Activated CD4-positive, alpha-beta T cell treated with anti-CD3 and anti-CD28 coated beads, Interleukin-2, amount 50 U/mL, for 48 hours (primary cell): Measurements from ENCODE around the gene PDE6D.
A peak's percentile ranks its signal among the peaks of the same experiment; 100 is the strongest.

Experiments
- DNase-seq, 2 experiments: peaks; one replicate each; pipeline ENCODE4 v3.0.0-alpha.2; 2020

Gene PDE6D

GRCh38 chr2:231706731-231707624, 74.1 kb downstream of the PDE6D start:
- DNase-seq = peak; percentile 97 to 98

- DNase-seq = no peak
Measured at GRCh38 chr2:231704017-231704416, 77.1 kb downstream of the PDE6D start.

DNA sequence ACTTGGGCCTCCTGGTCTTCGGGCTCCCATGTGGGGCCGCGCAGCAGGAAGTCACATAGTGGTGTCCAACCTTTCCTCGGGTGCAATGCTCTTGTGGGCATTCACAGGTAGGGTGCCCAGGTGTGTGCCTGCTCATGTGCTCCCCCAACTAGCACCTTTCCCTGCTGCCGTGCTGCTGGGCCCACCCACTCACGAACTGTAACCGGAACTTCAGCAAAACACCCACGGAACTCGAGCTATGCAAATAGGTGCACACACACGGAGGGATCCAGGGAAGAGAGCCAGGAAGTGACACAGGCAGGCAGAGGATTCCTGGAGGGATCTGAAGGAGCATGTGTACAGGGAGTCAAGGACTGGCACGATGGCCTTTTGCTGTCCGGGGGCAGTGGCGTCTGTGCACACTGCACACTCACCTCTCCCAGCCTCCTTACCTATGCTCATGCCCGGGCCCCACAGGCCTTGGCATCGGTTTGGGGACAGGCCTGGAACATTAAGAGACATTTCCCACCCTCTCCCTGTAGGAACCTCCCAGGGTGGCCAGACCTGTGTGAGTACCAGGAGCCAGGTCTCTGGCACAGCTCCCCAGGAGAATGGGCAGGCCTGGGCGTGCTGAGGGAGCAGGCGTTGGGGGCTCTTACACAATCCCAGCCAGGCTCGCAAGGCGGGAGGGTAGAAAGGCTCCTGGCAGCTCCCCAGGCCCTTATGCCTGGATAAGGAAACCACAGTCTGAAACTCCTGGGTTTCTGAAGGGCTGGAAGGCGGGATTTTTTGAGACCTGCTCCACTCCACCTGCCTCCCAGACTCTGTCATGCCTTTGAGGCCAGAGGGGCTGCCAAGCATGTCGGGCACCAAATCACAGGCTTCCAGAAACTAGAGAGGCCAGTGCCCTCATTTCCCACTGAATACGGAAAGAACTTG, 79.4 kb downstream of the PDE6D start:
- no peak for DNase-seq

DNA sequence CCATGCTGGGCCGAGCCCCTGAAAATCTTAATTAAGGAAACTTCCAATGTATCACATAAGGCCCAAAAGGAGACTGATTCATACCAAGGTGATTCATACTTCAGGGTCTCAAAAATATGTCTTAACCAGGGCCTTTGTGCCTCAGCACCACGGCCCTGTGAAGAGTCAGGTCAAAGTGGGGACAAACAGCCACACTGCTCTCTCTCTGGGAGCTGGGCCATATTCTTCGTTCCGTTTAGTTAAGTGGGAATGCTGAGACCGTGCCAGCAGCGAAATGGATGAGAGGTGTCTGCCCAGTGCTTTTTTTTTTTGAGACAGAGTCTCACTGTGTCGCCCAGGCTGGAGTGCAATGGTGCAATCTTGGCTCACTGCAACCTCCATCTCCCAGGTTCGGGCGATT, 82.1 kb downstream of the PDE6D start:
- DNase-seq = no peak

- no peak for DNase-seq
Measured at GRCh38 chr2:231696004-231696367, 85.1 kb downstream of the PDE6D start.

- DNase-seq = no peak
Measured at GRCh38 chr2:231693956-231694355, 87.1 kb downstream of the PDE6D start.

GRCh38 chr2:231692847-231693246, 88.2 kb downstream of the PDE6D start:
- DNase-seq = no peak

DNA sequence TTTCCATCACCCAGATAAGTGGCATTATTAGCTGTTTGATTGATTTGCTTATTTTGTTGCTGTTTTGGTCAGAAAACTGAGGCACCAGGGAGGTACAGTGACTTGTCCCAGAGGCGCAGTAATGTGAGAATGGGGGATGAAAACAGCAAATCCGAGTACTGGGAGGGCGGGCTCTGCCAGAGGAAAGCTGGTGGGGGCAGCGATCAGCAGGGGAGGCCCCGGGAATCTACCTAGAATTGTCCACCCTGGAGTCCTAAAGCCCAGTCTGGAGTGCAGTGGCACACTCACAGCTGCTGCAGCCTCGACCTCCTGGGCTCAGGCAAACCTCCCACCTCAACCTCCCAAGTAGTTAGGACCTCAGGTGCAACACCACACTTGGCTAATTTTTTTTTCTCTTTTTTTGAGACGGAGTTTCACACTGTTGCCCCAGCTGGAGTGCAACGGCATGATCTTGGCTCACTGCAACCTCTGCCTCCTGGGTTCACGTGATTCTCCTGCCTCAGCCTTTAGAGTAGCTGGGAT, 89.8 kb downstream of the PDE6D start:
- no peak for DNase-seq

DNA sequence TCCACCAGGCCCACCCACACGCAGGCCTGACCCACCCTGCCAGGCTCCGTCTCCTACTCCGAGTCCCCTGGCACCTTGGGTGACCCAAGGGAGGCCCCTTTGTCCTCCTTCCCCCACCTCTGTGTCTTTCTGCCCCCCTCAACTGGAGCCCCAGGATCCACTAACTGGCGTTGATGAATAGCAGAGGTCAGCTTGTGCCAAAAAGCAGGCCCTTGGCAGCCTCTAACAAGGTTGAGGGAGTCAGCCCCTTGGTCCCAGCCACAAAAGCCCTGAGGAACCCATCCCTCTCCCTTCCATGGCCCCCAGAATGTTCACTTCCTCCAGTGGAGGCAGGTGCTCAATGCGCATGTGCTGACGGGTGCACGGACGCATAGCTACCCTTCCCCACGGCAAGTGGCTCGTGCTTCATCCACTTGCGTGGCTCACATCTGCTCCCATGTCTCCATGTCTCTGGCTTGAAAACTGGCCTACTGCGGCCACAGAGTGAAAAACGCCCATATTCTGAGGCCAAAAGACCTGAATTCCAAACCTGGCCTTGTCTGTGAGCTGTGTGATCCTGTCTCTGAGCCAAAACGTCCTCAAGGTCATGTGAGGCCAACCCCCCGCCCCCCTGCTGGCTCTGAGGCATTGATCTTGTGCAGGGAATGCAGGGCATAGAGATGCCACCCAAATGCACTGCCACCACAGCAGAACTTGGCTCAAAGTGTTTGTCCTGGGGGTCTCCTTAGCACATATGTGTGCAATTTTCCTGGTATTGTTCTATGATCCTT, 91.8 kb downstream of the PDE6D start:
- DNase-seq = no peak

- no peak for DNase-seq
Measured at GRCh38 chr2:231688719-231689118, 92.4 kb downstream of the PDE6D start.

GRCh38 chr2:231687961-231688360, 93.1 kb downstream of the PDE6D start:
- no peak for DNase-seq

DNA sequence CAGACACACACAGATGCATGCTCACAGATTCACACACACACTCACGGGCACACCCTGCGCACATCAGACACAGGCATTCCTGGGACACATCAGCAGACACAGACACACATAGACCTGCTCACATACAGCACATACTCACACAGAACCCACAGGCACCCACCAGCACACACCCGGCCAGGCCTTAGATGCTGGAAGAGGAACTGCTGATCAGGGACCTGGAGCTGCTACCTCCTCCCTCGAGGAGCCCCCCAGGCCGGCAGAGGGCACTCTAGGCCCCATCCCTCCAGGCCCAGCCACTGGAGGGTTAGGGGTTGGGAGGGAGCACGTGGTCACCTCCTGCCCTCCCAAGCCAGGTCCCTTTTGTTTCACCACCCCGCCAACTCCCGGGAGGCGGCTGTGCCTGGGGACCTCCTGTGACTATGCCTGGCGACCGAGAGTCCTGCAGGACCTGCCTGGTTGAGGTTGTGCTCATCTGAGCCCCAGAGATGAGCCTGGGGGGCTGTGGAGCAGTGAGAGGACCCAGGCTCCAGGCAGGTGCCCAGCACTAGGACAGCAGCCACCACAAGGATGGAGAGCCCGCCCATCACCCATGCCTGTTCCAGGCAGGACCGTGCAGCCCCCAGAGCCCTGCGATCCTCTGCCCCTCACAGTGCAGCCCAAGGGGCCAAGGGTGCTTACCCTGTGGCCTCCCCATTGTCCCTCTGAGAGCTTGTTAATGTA, 93.8 kb downstream of the PDE6D start:
- DNase-seq = peak; percentile 73 to 77

DNA sequence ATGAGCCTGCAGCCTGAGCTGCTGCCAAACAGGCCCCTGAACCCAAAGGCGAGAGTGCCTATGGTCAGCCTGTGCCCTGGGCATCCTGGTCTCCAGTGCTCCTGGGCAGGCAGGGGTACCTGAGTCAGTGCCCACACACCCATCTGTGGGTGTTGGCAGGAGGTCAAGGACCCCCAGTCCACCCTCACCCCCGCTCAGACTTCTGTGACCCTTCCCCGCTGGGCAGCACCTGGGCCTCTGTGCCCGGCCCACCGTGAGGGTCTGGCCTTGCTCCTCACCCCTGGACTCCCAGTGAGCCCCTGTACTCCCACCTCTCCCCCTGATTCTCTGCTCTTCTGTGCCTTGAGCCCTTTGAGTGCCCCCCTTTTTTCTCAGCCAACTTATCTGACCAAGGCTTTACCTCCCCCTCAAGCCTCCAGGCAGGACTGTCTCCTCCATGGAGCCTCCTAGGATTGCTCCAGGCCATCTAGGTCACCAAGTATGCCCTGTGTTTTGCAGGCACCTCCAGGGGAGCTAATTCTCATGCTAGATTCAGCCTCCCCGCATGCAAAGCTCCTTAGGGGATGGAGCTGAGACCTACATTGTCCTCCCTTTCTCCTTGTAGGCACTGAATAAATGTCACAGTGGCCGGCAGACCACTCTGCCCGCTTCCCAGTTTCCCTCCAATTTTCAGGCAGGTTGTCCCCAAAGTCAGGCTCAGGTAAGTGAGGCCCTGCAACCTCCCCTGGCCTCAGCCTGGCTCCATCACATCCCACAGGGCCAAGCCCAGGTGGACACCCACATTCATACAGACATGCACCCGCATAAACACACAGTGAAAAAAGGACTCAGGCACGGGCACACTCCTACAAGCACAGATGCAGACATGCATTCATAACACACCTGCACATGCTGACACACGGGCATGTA, 94.6 kb downstream of the PDE6D start:
- DNase-seq = no peak

DNA sequence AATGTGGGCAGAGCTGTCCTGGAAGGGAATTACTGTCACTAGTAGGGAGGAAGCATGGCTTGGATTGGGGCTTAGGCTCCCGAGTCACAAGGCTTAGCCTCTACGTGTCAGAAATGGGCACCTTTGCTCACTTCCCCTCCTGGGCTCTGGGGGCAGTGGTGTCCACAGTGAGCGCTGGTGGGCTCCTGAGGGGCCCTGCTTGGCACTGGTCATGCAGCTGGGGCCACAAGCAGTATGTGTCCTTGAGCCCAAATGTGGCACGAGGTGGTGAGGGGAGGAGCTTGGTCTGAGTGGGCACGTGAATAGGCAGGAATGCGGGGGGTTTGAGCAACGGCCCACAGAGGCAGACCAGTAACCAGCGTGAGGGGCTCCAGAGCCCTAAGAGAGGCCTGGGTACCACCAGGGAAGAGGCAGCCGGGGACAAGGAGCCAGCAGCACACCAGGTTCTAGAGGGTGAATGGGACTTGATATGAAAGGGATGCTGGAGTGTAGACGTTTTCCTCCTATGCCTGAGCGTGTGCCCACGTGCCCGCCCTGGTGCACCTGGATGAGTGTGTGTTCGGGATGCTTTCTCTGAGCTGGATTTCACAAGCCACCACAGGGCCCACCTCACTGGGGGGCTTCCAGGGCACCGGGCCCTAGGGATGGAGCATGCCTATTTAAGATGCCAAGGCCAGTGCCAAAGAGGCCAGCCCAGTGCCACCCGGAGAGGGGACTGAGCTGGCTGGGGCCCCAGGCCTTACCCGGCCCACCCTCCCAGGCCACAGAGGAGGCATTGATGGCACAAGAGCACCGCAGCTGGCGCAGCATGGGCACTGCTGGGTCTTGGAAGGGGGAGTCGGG, 95.5 kb downstream of the PDE6D start:
- no peak for DNase-seq

DNA sequence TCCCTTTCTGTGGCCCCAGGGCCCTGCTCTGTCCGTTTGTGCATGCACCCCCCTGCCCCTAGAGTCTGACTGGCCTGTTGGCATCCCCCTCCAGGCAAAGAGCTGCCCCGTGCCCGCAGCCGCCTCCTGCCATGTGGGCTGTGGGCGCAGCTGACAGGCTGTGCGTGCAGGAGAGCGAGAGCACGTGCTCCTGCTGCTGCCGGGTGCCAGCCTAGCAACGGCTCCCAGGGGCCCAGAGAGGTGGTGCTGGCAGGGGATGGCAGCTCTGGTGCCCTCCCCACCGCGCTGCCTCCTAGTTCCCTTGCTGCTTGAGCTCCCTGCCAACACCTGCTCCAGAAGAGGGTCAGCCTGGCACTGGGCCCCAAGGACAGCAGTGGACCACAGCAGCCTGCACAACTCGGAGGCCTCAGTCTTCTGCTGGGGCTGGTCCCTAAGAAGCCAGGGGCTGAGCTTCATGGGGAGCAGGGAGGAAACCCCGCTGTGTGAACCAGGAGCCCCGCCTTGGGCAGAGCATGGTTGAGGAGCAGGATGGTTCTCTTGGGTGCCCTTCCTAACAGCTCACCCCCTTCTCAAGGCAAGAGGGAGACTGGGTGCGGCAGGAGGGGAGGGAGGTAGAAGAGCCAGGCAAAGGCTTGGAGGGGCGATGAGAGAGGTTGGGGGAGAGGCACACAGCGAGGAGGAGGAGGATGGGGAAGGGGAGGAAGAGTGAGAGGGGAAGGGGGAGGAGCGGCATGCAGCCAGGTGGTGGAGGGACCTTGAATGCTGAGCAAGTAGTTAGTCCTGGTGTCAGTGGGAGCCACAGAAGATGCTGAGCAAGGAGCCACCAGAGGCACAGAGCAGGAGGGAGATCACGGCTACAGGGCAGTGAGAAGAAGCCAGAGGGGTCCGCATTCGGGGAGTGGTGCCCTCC, 96.5 kb downstream of the PDE6D start:
- no peak for DNase-seq

GRCh38 chr2:231683292-231684235, 97.5 kb downstream of the PDE6D start:
- no peak for DNase-seq

GRCh38 chr2:231682603-231683291, 98.3 kb downstream of the PDE6D start:
- no peak for DNase-seq
